Measurements from ENCODE around the gene CYP2W1. TPM values are rescaled to one million over a fixed set of nuclear protein-coding genes. Genes with fewer than 3 reads are reported as not detected.

The CYP2W1 gene
- total RNA-seq, 6 experiments from 2014 or later = 0.15 to 0.25 TPM; not detected in 4

DNA sequence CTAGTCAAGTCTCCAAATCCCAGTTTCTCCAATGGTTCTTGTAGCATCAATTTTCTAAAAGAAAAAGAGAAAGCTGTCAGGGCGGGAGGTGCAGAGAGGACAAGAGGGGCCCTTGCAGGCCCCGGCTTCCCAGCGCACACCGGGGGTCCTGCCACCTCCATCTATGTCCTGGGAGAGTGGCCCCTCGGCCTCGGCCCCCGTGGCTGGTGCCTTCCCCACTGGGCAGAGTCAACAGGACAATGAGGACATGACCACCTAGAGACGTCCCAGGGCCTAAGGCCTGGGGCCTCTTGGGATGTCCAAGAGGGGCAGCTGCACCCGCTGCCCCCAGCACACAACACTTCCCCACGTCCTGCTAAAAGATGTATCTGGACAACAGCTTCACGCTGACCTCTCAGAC is 13.6 kb upstream of the CYP2W1 start:
- peaks cover 5% of the 10 kb centered on the region for H3K4me1 Mint-ChIP-seq (ENCODE audit: low read depth)
- H3K27me3 Mint-ChIP-seq (ENCODE audit: insufficient read depth) = no peaks in the 10 kb centered on the region; the same call in none of the 2 replicates
- H3K4me3 Mint-ChIP-seq = no peak overlapping the region
- H3K36me3 Mint-ChIP-seq (ENCODE audit: low read depth) = peaks cover 25% of the 10 kb centered on the region
- TF ChIP-seq, protein P1, sequence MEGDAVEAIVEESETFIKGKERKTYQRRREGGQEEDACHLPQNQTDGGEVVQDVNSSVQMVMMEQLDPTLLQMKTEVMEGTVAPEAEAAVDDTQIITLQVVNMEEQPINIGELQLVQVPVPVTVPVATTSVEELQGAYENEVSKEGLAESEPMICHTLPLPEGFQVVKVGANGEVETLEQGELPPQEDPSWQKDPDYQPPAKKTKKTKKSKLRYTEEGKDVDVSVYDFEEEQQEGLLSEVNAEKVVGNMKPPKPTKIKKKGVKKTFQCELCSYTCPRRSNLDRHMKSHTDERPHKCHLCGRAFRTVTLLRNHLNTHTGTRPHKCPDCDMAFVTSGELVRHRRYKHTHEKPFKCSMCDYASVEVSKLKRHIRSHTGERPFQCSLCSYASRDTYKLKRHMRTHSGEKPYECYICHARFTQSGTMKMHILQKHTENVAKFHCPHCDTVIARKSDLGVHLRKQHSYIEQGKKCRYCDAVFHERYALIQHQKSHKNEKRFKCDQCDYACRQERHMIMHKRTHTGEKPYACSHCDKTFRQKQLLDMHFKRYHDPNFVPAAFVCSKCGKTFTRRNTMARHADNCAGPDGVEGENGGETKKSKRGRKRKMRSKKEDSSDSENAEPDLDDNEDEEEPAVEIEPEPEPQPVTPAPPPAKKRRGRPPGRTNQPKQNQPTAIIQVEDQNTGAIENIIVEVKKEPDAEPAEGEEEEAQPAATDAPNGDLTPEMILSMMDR (IDR thresholded peaks at IDR 0.05) = no peak
- no peaks in the 10 kb centered on the region for H3K9me3 Mint-ChIP-seq
- no peak for DNase-seq
- no peak overlapping the region for H3K27ac Mint-ChIP-seq

DNA sequence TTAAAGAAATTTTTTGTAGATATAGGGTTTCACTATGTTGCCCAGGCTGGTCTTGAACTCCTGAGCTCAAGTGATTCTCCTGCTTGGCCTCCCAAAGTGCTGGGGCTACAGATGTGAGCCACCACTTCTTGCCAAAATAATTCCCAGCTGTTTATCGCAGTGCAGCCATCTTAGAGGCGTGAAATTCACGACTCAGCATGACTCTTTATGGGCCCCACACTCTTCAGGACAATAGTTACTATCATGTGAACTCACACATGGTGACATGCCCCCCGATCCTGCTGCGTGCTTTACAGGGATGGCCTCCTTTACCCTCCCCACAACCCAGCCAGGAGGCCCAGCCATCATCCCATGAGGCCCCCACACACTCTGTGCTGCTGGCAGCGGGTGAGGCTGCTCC is 12.2 kb upstream of the CYP2W1 start:
- Mint-ChIP-seq H3K27me3 (ENCODE audit: insufficient read depth) (no peaks in the 10 kb centered on the region), H3K9me3 (no peaks in the 10 kb centered on the region), H3K27ac (peak overlapping the region; percentile 45; the same call in 1 of the 2 replicates), H3K4me1 (ENCODE audit: low read depth) (peaks cover 5% of the 10 kb centered on the region), H3K36me3 (ENCODE audit: low read depth) (peaks cover 25% of the 10 kb centered on the region), H3K4me3 (no peak overlapping the region)
- no peak for DNase-seq
- TF ChIP-seq, protein P1 (IDR thresholded peaks at IDR 0.05) = no peak

DNA sequence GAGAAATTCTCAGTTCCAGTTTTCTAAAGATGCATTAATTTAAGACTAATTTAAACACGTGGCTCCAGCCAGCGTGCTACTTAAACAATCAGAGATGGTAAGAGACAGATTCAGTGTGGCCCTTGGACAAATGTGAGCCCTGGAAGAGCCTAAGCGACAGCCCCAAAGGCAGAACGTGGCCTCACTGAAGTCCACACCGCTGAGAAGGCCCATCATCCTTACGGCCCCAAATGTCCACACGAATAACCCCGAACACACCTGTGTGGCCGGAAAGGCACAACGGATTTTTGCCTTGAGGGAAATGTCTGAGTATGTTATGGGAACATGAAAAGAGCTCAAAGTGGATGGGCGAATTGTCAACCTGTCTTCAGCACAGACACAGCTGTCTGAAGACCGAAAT is 10.9 kb upstream of the CYP2W1 start:
- H3K36me3 Mint-ChIP-seq (ENCODE audit: low read depth) = peaks cover 25% of the 10 kb centered on the region
- no peak overlapping the region for H3K27ac Mint-ChIP-seq
- TF ChIP-seq, protein P1 (IDR thresholded peaks at IDR 0.05) = no peak
- peaks cover 5% of the 10 kb centered on the region for H3K4me1 Mint-ChIP-seq (ENCODE audit: low read depth)
- no peak overlapping the region for H3K4me3 Mint-ChIP-seq
- H3K27me3 Mint-ChIP-seq (ENCODE audit: insufficient read depth) = no peaks in the 10 kb centered on the region
- H3K9me3 Mint-ChIP-seq = no peaks in the 10 kb centered on the region
- no peak for DNase-seq

DNA sequence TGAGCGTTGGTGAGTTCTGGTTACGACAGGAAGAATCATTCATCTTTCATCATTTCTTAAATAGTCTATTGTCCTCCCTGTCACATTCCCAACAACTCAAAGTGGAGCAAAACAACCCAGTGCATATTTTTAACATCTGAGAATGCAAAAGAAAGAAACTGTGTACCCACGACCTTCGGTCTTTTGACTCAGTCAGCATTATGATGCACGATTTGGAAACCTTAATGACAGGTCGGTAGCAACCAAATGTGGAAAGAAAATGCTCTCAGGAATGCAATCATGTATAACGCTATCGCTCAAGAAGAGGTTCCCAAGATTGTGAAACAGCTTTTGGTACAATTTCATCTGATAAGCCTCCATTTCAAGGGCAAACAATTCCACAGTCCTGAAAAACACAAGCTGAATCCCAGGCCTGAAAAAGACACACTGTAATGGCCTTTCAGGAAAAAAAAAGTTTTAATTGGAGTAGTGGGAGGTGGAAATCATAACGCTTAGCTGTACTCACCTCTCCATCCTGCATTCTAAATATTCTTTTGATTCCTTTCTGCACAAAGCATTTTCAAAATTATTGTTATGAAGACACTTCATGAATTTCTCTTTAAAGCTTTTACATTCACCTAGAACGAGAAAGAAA is 10.2 kb upstream of the CYP2W1 start:
- DNase-seq = no peak
- peaks cover under 1% of the 10 kb centered on the region; the same call in 1 of the 2 replicates for H3K27me3 Mint-ChIP-seq (ENCODE audit: insufficient read depth)
- no peak overlapping the region for H3K27ac Mint-ChIP-seq
- TF ChIP-seq, protein P1 (IDR thresholded peaks at IDR 0.05) = no peak
- peaks cover 5% of the 10 kb centered on the region for H3K4me1 Mint-ChIP-seq (ENCODE audit: low read depth)
- H3K9me3 Mint-ChIP-seq = no peaks in the 10 kb centered on the region
- H3K4me3 Mint-ChIP-seq = no peak overlapping the region
- H3K36me3 Mint-ChIP-seq (ENCODE audit: low read depth) = peaks cover 19% of the 10 kb centered on the region

DNA sequence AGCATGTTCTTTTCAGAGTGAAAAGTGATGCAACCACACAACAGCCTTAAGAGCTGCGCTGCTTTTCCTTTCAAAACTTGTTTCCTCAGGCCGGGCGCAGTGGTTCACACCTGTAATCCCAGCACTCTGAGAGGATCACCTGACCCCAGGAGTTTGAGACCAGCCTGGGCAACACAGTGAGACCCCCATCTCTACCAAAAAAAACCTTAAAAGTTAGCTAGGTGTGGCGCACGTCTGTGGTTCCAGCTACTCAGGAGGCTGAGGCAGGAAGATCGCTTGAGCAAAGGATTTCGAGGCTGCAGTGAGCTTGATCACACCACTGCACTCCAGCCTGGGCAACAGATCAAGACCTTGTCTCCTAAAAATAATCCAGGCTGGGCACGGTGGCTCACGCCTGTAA is 9.7 kb upstream of the CYP2W1 start:
- peaks cover 16% of the 10 kb centered on the region for H3K36me3 Mint-ChIP-seq (ENCODE audit: low read depth)
- H3K4me1 Mint-ChIP-seq (ENCODE audit: low read depth) = peaks cover 5% of the 10 kb centered on the region
- no peak overlapping the region for H3K27ac Mint-ChIP-seq
- no peaks in the 10 kb centered on the region for H3K9me3 Mint-ChIP-seq
- TF ChIP-seq, protein P1 (IDR thresholded peaks at IDR 0.05) = no peak
- H3K4me3 Mint-ChIP-seq = peak overlapping the region; percentile 34; the same call in 1 of the 2 replicates
- H3K27me3 Mint-ChIP-seq (ENCODE audit: insufficient read depth) = peaks cover 2% of the 10 kb centered on the region; the same call in 1 of the 2 replicates
- DNase-seq = no peak
